K562 (cell line): Measurements from ENCODE around the gene AMH. TPM values are rescaled to one million over a fixed set of nuclear protein-coding genes. Genes with fewer than 3 reads are reported as not detected.

Experiments used
- ARID2 ChIP-seq: fragments of 450-650 bp; IDR thresholded peaks from 2 replicates; pipeline ENCODE4 v1.6.1; 2017; ENCODE audit warnings: antibody characterized with exemption, mild to moderate bottlenecking
- CCNT2 ChIP-seq: IDR thresholded peaks from 2 replicates; pipeline ENCODE4 v1.6.1; 2011; ENCODE audit warnings: borderline replicate concordance, low read depth, mild to moderate bottlenecking, moderate library complexity, mixed read lengths, low read length; ENCODE audit not compliant: insufficient read length; ENCODE audit errors: extremely low read depth
- CREM ChIP-seq: IDR thresholded peaks from 2 replicates; pipeline ENCODE4 v1.6.1; 2014; ENCODE audit warnings: antibody characterized with exemption, low read depth
- DDX20 ChIP-seq: fragments of 450-650 bp; IDR thresholded peaks from 2 replicates; pipeline ENCODE4 v1.6.1; 2016; ENCODE audit warnings: missing genetic modification characterization, low read depth, mild to moderate bottlenecking, missing compliant biosample characterization, moderate library complexity
- ELF4 ChIP-seq: fragments of 450-650 bp; formaldehyde crosslinking; IDR thresholded peaks from 2 replicates; pipeline ENCODE4 v1.4.0; 2022; ENCODE audit warnings: missing genetic modification characterization
- FIP1L1 ChIP-seq: fragments of 200-400 bp; formaldehyde crosslinking; IDR thresholded peaks from 2 replicates; pipeline ENCODE4 v1.6.1; 2018; ENCODE audit warnings: mild to moderate bottlenecking, low read depth, low read length; ENCODE audit not compliant: poor library complexity, severe bottlenecking
- HNRNPL ChIP-seq: fragments of 200-400 bp; formaldehyde crosslinking; IDR thresholded peaks from 2 replicates; pipeline ENCODE4 v1.6.1; 2017; ENCODE audit warnings: low read depth, mild to moderate bottlenecking, low read length
- KAT7 ChIP-seq: sonication (generic); formaldehyde crosslinking; IDR thresholded peaks from 2 replicates; pipeline ENCODE4 v1.8.0; 2022; ENCODE audit warnings: missing genetic modification reagents, mild to moderate bottlenecking, borderline replicate concordance
- PML ChIP-seq: IDR thresholded peaks from 2 replicates; pipeline ENCODE4 v1.6.1; 2012; ENCODE audit warnings: low read length, inconsistent platforms
- PRMT5 ChIP-seq: sonication (generic); formaldehyde crosslinking; IDR thresholded peaks from 2 replicates; pipeline ENCODE4 v1.5.0; 2020; ENCODE audit warnings: missing genetic modification reagents
- RERE ChIP-seq: sonication (generic); formaldehyde crosslinking; IDR thresholded peaks from 2 replicates; pipeline ENCODE4 v1.8.0; 2023; ENCODE audit warnings: missing genetic modification reagents, mild to moderate bottlenecking, borderline replicate concordance
- SOX6 ChIP-seq: fragments of 450-650 bp; IDR thresholded peaks from 2 replicates; pipeline ENCODE4 v1.6.1; 2014; ENCODE audit warnings: mild to moderate bottlenecking
- STAT5A ChIP-seq: IDR thresholded peaks from 2 replicates; pipeline ENCODE4 v1.6.1; 2012; ENCODE audit warnings: low read length, inconsistent platforms, borderline replicate concordance
- SUPT5H ChIP-seq: fragments of 450-650 bp; IDR thresholded peaks from 2 replicates; pipeline ENCODE4 v1.6.1; 2016
- TAF1 ChIP-seq: IDR thresholded peaks from 2 replicates; pipeline ENCODE4 v1.6.1; 2011; ENCODE audit warnings: mild to moderate bottlenecking, low read length, moderate library complexity; ENCODE audit not compliant: insufficient read depth, control insufficient read depth, severe bottlenecking; ENCODE audit errors: extremely low read depth
- ZNF695 ChIP-seq: fragments of 450-650 bp; formaldehyde crosslinking; IDR thresholded peaks from 2 replicates; pipeline ENCODE4 v1.4.0; 2020; ENCODE audit warnings: mild to moderate bottlenecking, moderate library complexity
- polyA plus RNA-seq, 8 experiments: library from polyadenylated mRNA; depleted of rRNA in 4 of 8; stranded (reverse) in 5 of 8; unstranded in 3 of 8; fragments of >200 nt; fragmentation: Nextera tagmentation in 2 of 8; fragmentation: Illumina TruSeq in 1 of 8; extraction: Ambion mirVana in 2 of 8; extraction: Trizol in 1 of 8; gene quantifications; 2 replicates each; pipeline versions ENCODE4 v1.2.1 to v1.2.3, GENCODE V29; 2011 to 2014; ENCODE audit warnings: inconsistent platforms in 1 of 8, missing spikeins in 1 of 8
- total RNA-seq, 7 experiments: library from RNA; depleted of rRNA in 6 of 7; stranded (reverse); fragments of >200 nt in 6 of 7; fragmentation: Illumina TruSeq in 2 of 7; extraction: Trizol in 2 of 7; gene quantifications; 2 replicates each; pipeline versions ENCODE4 v1.2.1 to v1.2.3, GENCODE V29; 2011 to 2021; ENCODE audit warnings: low replicate concordance in 1 of 7
- TF ChIP-seq, protein P1 (sequence below): sonication (generic); formaldehyde crosslinking; IDR thresholded peaks from 2 replicates; pipeline ENCODE4 v1.8.0; 2022; ENCODE audit warnings: mild to moderate bottlenecking, missing genetic modification reagents, borderline replicate concordance
- TF ChIP-seq, protein P2 (sequence below): sonication (generic); formaldehyde crosslinking; IDR thresholded peaks from 2 replicates; pipeline ENCODE4 v1.8.1; 2023; ENCODE audit warnings: mild to moderate bottlenecking, missing genetic modification reagents

Gene AMH
- total and polyA plus RNA-seq, 9 of the 15 experiments (the other 6 are each of a cell fraction or from before 2014, with no cell fraction given): 0.29 to 27.4 (median 2.6) TPM; not detected in 2

DNA sequence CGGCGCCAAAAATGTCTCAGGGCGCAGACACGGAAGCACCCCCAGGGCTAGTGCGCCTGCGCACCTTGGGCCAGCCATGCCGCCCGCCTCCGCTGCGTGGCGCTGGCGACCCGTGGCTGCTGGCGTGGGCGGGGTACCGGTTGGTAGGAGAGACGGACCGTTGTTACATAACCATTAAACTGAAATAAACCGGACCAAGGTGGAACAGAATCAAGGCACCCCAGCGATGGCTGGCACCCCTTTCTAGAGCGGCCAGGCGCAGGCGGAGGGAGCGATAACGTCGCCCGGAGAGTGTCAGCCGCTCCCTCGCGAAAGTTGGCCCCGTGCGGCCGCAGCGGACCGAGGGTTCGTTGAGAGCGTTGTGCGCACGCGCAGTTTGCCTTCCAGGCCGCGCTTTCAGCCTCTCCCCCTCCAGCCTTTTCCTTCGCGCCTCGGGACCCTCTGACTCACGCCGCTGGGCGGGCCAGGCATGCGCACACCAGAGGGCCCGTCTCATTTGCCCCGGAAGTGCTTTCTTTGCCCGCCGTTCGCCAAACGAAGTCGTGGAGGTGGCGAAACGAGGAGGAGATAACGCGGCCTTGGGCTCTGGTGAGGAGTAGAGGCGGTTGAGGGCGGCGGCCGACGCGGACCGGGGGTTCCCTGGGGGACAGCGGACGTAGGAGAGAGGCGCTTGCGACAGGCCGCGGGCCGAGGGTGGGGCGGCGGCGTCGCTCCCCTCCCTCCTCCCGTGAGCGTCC is 12.6 kb upstream of the AMH start, which contains the start of the genes PLEKHJ1 and SF3A2 (continued):
- TF ChIP-seq PML: peak; percentile 65
- peak; percentile 34; the same call in 1 of the 2 replicates for TF ChIP-seq SOX6
- no peak for TF ChIP-seq DDX20 (tag)
- peak; percentile 86 for TF ChIP-seq FIP1L1
- peak; percentile 10; the same call in 1 of the 2 replicates for TF ChIP-seq ELF4 (CRISPR knock-in tag)
- TF ChIP-seq, protein P1, sequence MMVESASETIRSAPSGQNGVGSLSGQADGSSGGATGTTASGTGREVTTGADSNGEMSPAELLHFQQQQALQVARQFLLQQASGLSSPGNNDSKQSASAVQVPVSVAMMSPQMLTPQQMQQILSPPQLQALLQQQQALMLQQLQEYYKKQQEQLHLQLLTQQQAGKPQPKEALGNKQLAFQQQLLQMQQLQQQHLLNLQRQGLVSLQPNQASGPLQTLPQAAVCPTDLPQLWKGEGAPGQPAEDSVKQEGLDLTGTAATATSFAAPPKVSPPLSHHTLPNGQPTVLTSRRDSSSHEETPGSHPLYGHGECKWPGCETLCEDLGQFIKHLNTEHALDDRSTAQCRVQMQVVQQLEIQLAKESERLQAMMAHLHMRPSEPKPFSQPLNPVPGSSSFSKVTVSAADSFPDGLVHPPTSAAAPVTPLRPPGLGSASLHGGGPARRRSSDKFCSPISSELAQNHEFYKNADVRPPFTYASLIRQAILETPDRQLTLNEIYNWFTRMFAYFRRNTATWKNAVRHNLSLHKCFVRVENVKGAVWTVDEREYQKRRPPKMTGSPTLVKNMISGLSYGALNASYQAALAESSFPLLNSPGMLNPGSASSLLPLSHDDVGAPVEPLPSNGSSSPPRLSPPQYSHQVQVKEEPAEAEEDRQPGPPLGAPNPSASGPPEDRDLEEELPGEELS (CRISPR knock-in tag): peak; percentile 58; the same call in 1 of the 2 replicates
- peak; percentile 86 for TF ChIP-seq SUPT5H
- TF ChIP-seq ZNF695: no peak
- TF ChIP-seq, protein P2, sequence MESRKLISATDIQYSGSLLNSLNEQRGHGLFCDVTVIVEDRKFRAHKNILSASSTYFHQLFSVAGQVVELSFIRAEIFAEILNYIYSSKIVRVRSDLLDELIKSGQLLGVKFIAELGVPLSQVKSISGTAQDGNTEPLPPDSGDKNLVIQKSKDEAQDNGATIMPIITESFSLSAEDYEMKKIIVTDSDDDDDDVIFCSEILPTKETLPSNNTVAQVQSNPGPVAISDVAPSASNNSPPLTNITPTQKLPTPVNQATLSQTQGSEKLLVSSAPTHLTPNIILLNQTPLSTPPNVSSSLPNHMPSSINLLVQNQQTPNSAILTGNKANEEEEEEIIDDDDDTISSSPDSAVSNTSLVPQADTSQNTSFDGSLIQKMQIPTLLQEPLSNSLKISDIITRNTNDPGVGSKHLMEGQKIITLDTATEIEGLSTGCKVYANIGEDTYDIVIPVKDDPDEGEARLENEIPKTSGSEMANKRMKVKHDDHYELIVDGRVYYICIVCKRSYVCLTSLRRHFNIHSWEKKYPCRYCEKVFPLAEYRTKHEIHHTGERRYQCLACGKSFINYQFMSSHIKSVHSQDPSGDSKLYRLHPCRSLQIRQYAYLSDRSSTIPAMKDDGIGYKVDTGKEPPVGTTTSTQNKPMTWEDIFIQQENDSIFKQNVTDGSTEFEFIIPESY (CRISPR knock-in tag): peak; percentile 92
- peak; percentile 83; the same call in 1 of the 2 replicates for TF ChIP-seq KAT7 (CRISPR knock-in tag)
- TF ChIP-seq CCNT2: peak; percentile 91
- TF ChIP-seq ARID2: 0 out of 2 replicates have a peak, but pooled peaks have one; percentile 20
- peak; percentile 89 for TF ChIP-seq TAF1
- no peak; the same call in 1 of the 2 replicates for TF ChIP-seq RERE (CRISPR knock-in tag)
- TF ChIP-seq PRMT5: peak; percentile 17; the same call in 1 of the 2 replicates
- TF ChIP-seq CREM: peak; percentile 61
- TF ChIP-seq HNRNPL: peak; percentile 73; the same call in 1 of the 2 replicates
- TF ChIP-seq STAT5A: 0 out of 2 replicates have a peak, but pooled peaks have one; percentile 30
